Measurements from ENCODE around the gene SLC25A38. TPM values are rescaled to one million over a fixed set of nuclear protein-coding genes. Genes with fewer than 3 reads are reported as not detected.
"Not testable (repeated sequence)": the region's sequence is repeated elsewhere in the genome, so short reads cannot be mapped to it uniquely, and the experiment has no call there.

Gene SLC25A38
- total RNA-seq, 2 donors from 2014 or later: 37.5 to 39.7 TPM

GRCh38 chr3:39414421-39414907 is 31.3 kb downstream of the SLC25A38 start:
- no peak for DNase-seq
- Mint-ChIP-seq H3K36me3 (ENCODE audit: insufficient read depth in 2 of 2) (peaks cover 13 to 35% of the 10 kb centered on the region in 2 donors), H3K4me3 (no peak overlapping the region), H3K4me1 (ENCODE audit: low read depth) (peaks cover 15% of the 10 kb centered on the region), H3K27ac (peak overlapping the region; percentile 62), H3K27me3 (ENCODE audit: low read depth) (no peaks in the 10 kb centered on the region), H3K9me3 (no peaks in the 10 kb centered on the region)
- peak; percentile 14 for ATAC-seq (replicated peaks in 1 of 2)

- DNase-seq; H3K4me1 Mint-ChIP-seq (ENCODE audit: low read depth); H3K9me3 Mint-ChIP-seq; H3K4me3 Mint-ChIP-seq; H3K27me3 Mint-ChIP-seq (ENCODE audit: low read depth); H3K27ac Mint-ChIP-seq: not testable (repeated sequence)
- H3K36me3 Mint-ChIP-seq (ENCODE audit: insufficient read depth in 2 of 2): peaks cover 10 to 28% of the 10 kb centered on the region in 2 donors
- peak in 1 of 2 donors; percentile 1 for ATAC-seq (replicated peaks in 1 of 2)
Observed at GRCh38 chr3:39415302-39415701, 32.1 kb downstream of the SLC25A38 start.

GRCh38 chr3:39415983-39416382 is 32.8 kb downstream of the SLC25A38 start:
- Mint-ChIP-seq H3K9me3 (no peaks in the 10 kb centered on the region), H3K4me3 (no peak overlapping the region), H3K4me1 (ENCODE audit: low read depth) (peaks cover 9% of the 10 kb centered on the region), H3K27ac (no peak overlapping the region), H3K27me3 (ENCODE audit: low read depth) (no peaks in the 10 kb centered on the region), H3K36me3 (ENCODE audit: insufficient read depth in 2 of 2) (peaks cover 7 to 25% of the 10 kb centered on the region in 2 donors)
- ATAC-seq (replicated peaks in 1 of 2): peak; percentile 33 to 35
- no peak for DNase-seq

GRCh38 chr3:39416998-39417397 is 33.8 kb downstream of the SLC25A38 start:
- H3K4me3 Mint-ChIP-seq; H3K27me3 Mint-ChIP-seq (ENCODE audit: low read depth); DNase-seq; H3K4me1 Mint-ChIP-seq (ENCODE audit: low read depth); H3K27ac Mint-ChIP-seq; H3K9me3 Mint-ChIP-seq: not testable (repeated sequence)
- peak in 1 of 2 donors; percentile 12 for ATAC-seq (replicated peaks in 1 of 2)
- peaks cover 1 to 16% of the 10 kb centered on the region in 2 donors for H3K36me3 Mint-ChIP-seq (ENCODE audit: insufficient read depth in 2 of 2)

- H3K27me3 Mint-ChIP-seq (ENCODE audit: low read depth); H3K36me3 Mint-ChIP-seq (ENCODE audit: insufficient read depth in 2 of 2); ATAC-seq (replicated peaks in 1 of 2); H3K4me3 Mint-ChIP-seq; DNase-seq; H3K9me3 Mint-ChIP-seq; H3K4me1 Mint-ChIP-seq (ENCODE audit: low read depth): not testable (repeated sequence)
- peak overlapping the region; percentile 63 for H3K27ac Mint-ChIP-seq
Observed at GRCh38 chr3:39418556-39419225, 35.5 kb downstream of the SLC25A38 start.

GRCh38 chr3:39419742-39420315 is 36.7 kb downstream of the SLC25A38 start:
- no peaks in the 10 kb centered on the region for H3K27me3 Mint-ChIP-seq (ENCODE audit: low read depth)
- ATAC-seq (replicated peaks in 1 of 2): no peak
- peak overlapping the region; percentile 62 for H3K27ac Mint-ChIP-seq
- no peak for DNase-seq
- H3K4me1 Mint-ChIP-seq (ENCODE audit: low read depth): no peaks in the 10 kb centered on the region
- H3K4me3 Mint-ChIP-seq: no peak overlapping the region
- H3K9me3 Mint-ChIP-seq: no peaks in the 10 kb centered on the region
- H3K36me3 Mint-ChIP-seq (ENCODE audit: insufficient read depth in 2 of 2): no peaks in the 10 kb centered on the region

GRCh38 chr3:39420543-39420942 is 37.4 kb downstream of the SLC25A38 start:
- DNase-seq (no peak), ATAC-seq (replicated peaks in 1 of 2) (peak in 1 of 2 donors; percentile 11)
- no peak overlapping the region for H3K4me3 Mint-ChIP-seq
- H3K27ac Mint-ChIP-seq: no peak overlapping the region
- no peaks in the 10 kb centered on the region for H3K27me3 Mint-ChIP-seq (ENCODE audit: low read depth)
- no peaks in the 10 kb centered on the region for H3K36me3 Mint-ChIP-seq (ENCODE audit: insufficient read depth in 2 of 2)
- H3K9me3 Mint-ChIP-seq: no peaks in the 10 kb centered on the region
- H3K4me1 Mint-ChIP-seq (ENCODE audit: low read depth): no peaks in the 10 kb centered on the region

GRCh38 chr3:39423436-39423970 is 40.3 kb downstream of the SLC25A38 start:
- ATAC-seq (replicated peaks in 1 of 2) (no peak), DNase-seq (no peak)
- H3K4me1 Mint-ChIP-seq (ENCODE audit: low read depth): no peaks in the 10 kb centered on the region
- no peak overlapping the region for H3K4me3 Mint-ChIP-seq
- no peaks in the 10 kb centered on the region for H3K9me3 Mint-ChIP-seq
- H3K36me3 Mint-ChIP-seq (ENCODE audit: insufficient read depth in 2 of 2): no peaks in the 10 kb centered on the region
- H3K27me3 Mint-ChIP-seq (ENCODE audit: low read depth): no peaks in the 10 kb centered on the region
- no peak overlapping the region for H3K27ac Mint-ChIP-seq

GRCh38 chr3:39426312-39426711 is 43.1 kb downstream of the SLC25A38 start:
- Mint-ChIP-seq H3K27ac (no peak overlapping the region), H3K4me3 (no peak overlapping the region), H3K4me1 (ENCODE audit: low read depth) (no peaks in the 10 kb centered on the region), H3K9me3 (no peaks in the 10 kb centered on the region), H3K36me3 (ENCODE audit: insufficient read depth in 2 of 2) (no peaks in the 10 kb centered on the region), H3K27me3 (ENCODE audit: low read depth) (peaks cover 8% of the 10 kb centered on the region)
- no peak for DNase-seq
- ATAC-seq (replicated peaks in 1 of 2): no peak

GRCh38 chr3:39427506-39427905 is 44.3 kb downstream of the SLC25A38 start:
- Mint-ChIP-seq H3K27me3 (ENCODE audit: low read depth) (peaks cover 8% of the 10 kb centered on the region), H3K4me3 (no peak overlapping the region), H3K36me3 (ENCODE audit: insufficient read depth in 2 of 2) (no peaks in the 10 kb centered on the region), H3K27ac (no peak overlapping the region), H3K9me3 (no peaks in the 10 kb centered on the region), H3K4me1 (ENCODE audit: low read depth) (no peaks in the 10 kb centered on the region)
- DNase-seq (no peak), ATAC-seq (replicated peaks in 1 of 2) (no peak)

- Mint-ChIP-seq H3K27ac (no peak overlapping the region), H3K9me3 (no peaks in the 10 kb centered on the region), H3K4me3 (no peak overlapping the region), H3K36me3 (ENCODE audit: insufficient read depth in 2 of 2) (no peaks in the 10 kb centered on the region), H3K4me1 (ENCODE audit: low read depth) (no peaks in the 10 kb centered on the region), H3K27me3 (ENCODE audit: low read depth) (peaks cover 8% of the 10 kb centered on the region)
- ATAC-seq (replicated peaks in 1 of 2) (no peak), DNase-seq (no peak)
Observed at GRCh38 chr3:39428745-39429201, 45.6 kb downstream of the SLC25A38 start.

GRCh38 chr3:39429466-39429865 is 46.3 kb downstream of the SLC25A38 start:
- Mint-ChIP-seq H3K4me1 (ENCODE audit: low read depth) (no peaks in the 10 kb centered on the region), H3K4me3 (no peak overlapping the region), H3K27ac (no peak overlapping the region), H3K36me3 (ENCODE audit: insufficient read depth in 2 of 2) (no peaks in the 10 kb centered on the region), H3K9me3 (no peaks in the 10 kb centered on the region), H3K27me3 (ENCODE audit: low read depth) (peaks cover 8% of the 10 kb centered on the region)
- no peak for DNase-seq
- ATAC-seq (replicated peaks in 1 of 2): no peak

- DNase-seq (no peak), ATAC-seq (replicated peaks in 1 of 2) (no peak)
- no peaks in the 10 kb centered on the region for H3K4me1 Mint-ChIP-seq (ENCODE audit: low read depth)
- no peak overlapping the region for H3K27ac Mint-ChIP-seq
- no peaks in the 10 kb centered on the region for H3K9me3 Mint-ChIP-seq
- H3K4me3 Mint-ChIP-seq: no peak overlapping the region
- H3K36me3 Mint-ChIP-seq (ENCODE audit: insufficient read depth in 2 of 2): no peaks in the 10 kb centered on the region
- H3K27me3 Mint-ChIP-seq (ENCODE audit: low read depth): peaks cover 8% of the 10 kb centered on the region
Observed at GRCh38 chr3:39432342-39432741, 49.2 kb downstream of the SLC25A38 start.

All from activated T-cell treated with anti-CD3 and anti-CD28 coated beads, Interleukin-2, amount 50 U/mL, for 72 hours (primary cell).